B cell (primary cell): ENCODE results near the gene SOAT2. TPM values are rescaled to one million over a fixed set of nuclear protein-coding genes. Genes with fewer than 3 reads are reported as not detected.

Source experiments
- ATAC-seq: fragments of 200-7000 bp; cut with Tn5 transposase; one replicate; pipeline ENCODE4 v1.10.0; 2021; ENCODE audit warnings: low read depth, mild to moderate bottlenecking, moderate number of reproducible peaks, moderate library complexity
- CTCF ChIA-PET: fragments of 350-600 bp; sonication (Branson Sonifier 250); formaldehyde crosslinking; loops from one replicate; lab custom pipeline; 2021; ENCODE audit warnings: antibody characterized with exemption, inconsistent platforms; lab: Charles Lee
- POLR2A ChIA-PET: fragments of 350-600 bp; sonication (Branson Sonifier 250); formaldehyde crosslinking; loops from one replicate; lab custom pipeline; 2021; ENCODE audit warnings: antibody characterized with exemption; lab: Charles Lee
- DNase-seq: peaks from one replicate; pipeline ENCODE4 v3.0.0; 2013
- H2AFZ ChIP-seq: 2 replicates; pipeline ENCODE4 v1.6.1; 2012; ENCODE audit warnings: mild to moderate bottlenecking, low read depth, low read length; ENCODE audit not compliant: insufficient read depth, poor library complexity, severe bottlenecking
- H3K27ac ChIP-seq, 2 donors: 1 replicate in 1 of 2; 2 replicates in 1 of 2; pipeline ENCODE4 v1.5.1; 2012 to 2013; ENCODE audit warnings: low read length in 2 of 2, mild to moderate bottlenecking in 2 of 2, moderate library complexity in 1 of 2
- H3K27me3 ChIP-seq, 4 experiments: fragments of 200-600 bp in 1 of 4; sonication (generic) in 1 of 4; replicated peaks in 1 of 4; 1 replicate in 2 of 4; 2 replicates in 2 of 4; pipeline versions ENCODE4 v1.6.1 to v1.7.0; 2013 to 2016; ENCODE audit warnings: low read length in 3 of 4, mild to moderate bottlenecking in 2 of 4, mixed read lengths in 1 of 4, moderate library complexity in 1 of 4; ENCODE audit not compliant: insufficient read depth in 4 of 4, control insufficient read depth in 3 of 4; ENCODE audit errors: control extremely low read depth in 1 of 4
- H3K36me3 ChIP-seq, 2 experiments: replicated peaks in 1 of 2; 1 replicate in 1 of 2; 2 replicates in 1 of 2; pipeline versions ENCODE4 v1.6.1 to v1.7.1; 2013; ENCODE audit warnings: low read length in 1 of 2; ENCODE audit not compliant: insufficient read depth in 2 of 2, control insufficient read depth in 1 of 2; ENCODE audit errors: control extremely low read depth in 1 of 2, extremely low read depth in 1 of 2
- H3K4me1 ChIP-seq, 2 donors: fragments of 200-600 bp in 1 of 2; sonication (generic) in 1 of 2; 1 replicate in 1 of 2; 2 replicates in 1 of 2; pipeline versions ENCODE4 v1.5.1 to v1.6.1; 2013 to 2017; ENCODE audit warnings: low read length in 2 of 2; ENCODE audit not compliant: control insufficient read depth in 2 of 2, insufficient read depth in 2 of 2
- H3K4me2 ChIP-seq: replicated peaks from 2 replicates; pipeline ENCODE3; 2012; ENCODE audit warnings: mild to moderate bottlenecking, low read depth, low read length; ENCODE audit not compliant: poor library complexity, severe bottlenecking
- H3K4me3 ChIP-seq, 5 experiments: fragments of 200-600 bp in 1 of 5; sonication (generic) in 1 of 5; 1 replicate in 3 of 5; 2 replicates in 2 of 5; pipeline versions ENCODE4 v1.5.1 to v1.7.0; 2011 to 2016; ENCODE audit warnings: low read length in 4 of 5, mild to moderate bottlenecking in 4 of 5, low read depth in 2 of 5, control low read depth in 1 of 5, moderate library complexity in 1 of 5; ENCODE audit not compliant: insufficient read depth in 1 of 5; ENCODE audit errors: control extremely low read depth in 1 of 5, extremely low read depth in 1 of 5
- H3K79me2 ChIP-seq: fragments of 200-600 bp; sonication (generic); one replicate; pipeline ENCODE4 v1.6.0; 2016; ENCODE audit warnings: low read length; ENCODE audit not compliant: control insufficient read depth, insufficient read depth
- H3K9ac ChIP-seq: fragments of 200-600 bp; sonication (generic); 2 replicates; pipeline ENCODE4 v1.6.1; 2017; ENCODE audit warnings: mild to moderate bottlenecking, low read length, moderate library complexity
- H3K9me3 ChIP-seq, 3 donors: one replicate each; pipeline versions ENCODE4 v1.6.1 to v1.7.1; 2013; ENCODE audit warnings: low read length in 2 of 3; ENCODE audit not compliant: control insufficient read depth in 2 of 3, insufficient read depth in 1 of 3; ENCODE audit errors: control extremely low read depth in 1 of 3
- H4K20me1 ChIP-seq: 2 replicates; pipeline ENCODE4 v1.6.0; 2012; ENCODE audit warnings: mild to moderate bottlenecking, low read length; ENCODE audit not compliant: insufficient read depth, control insufficient read depth, poor library complexity, severe bottlenecking
- H3K27ac Mint-ChIP-seq: one replicate; pipeline ENCODE4 v1.8.0; 2021; ENCODE audit warnings: mixed read lengths
- H3K27me3 Mint-ChIP-seq: one replicate; pipeline ENCODE4 v1.8.0; 2021; ENCODE audit warnings: mixed read lengths
- H3K4me1 Mint-ChIP-seq: one replicate; pipeline ENCODE4 v1.8.0; 2021; ENCODE audit warnings: mixed read lengths
- H3K4me3 Mint-ChIP-seq: one replicate; pipeline ENCODE4 v1.8.0; 2021; ENCODE audit warnings: mixed read lengths
- H3K9me3 Mint-ChIP-seq: one replicate; pipeline ENCODE4 v1.8.0; 2022; ENCODE audit warnings: mixed read lengths; ENCODE audit not compliant: insufficient read depth
- EZH2 ChIP-seq: IDR thresholded peaks from 2 replicates; pipeline ENCODE4 v1.6.1; 2012; ENCODE audit warnings: borderline replicate concordance, low read depth, mild to moderate bottlenecking, moderate library complexity, low read length; ENCODE audit not compliant: insufficient read depth, poor library complexity, severe bottlenecking
- WGBS: methylation state at CpG from one replicate; pipeline ENCODE4 v1.1.5; 2013; ENCODE audit warnings: missing lambda C conversion rate; ENCODE audit not compliant: insufficient coverage; 5-methylcytosine and 5-hydroxymethylcytosine counted together
- intact Hi-C: fragments of 100-400 bp; cut with micrococcal nuclease; formaldehyde crosslinking; loops from one replicate; pipeline ENCODE4 v1.10.0; 2022
- polyA plus RNA-seq: library from polyadenylated mRNA; depleted of rRNA; stranded (reverse); fragments of >200 nt; gene quantifications from 2 replicates; pipeline ENCODE4 v1.2.3, GENCODE V29; 2012
- total RNA-seq, 2 donors: library from RNA; stranded (reverse); fragments of 120-200 nt in 1 of 2; gene quantifications; 1 replicate in 1 of 2; 2 replicates in 1 of 2; pipeline versions ENCODE4 v1.2.3 to v1.2.4, GENCODE V29; 2013 to 2022
- TF ChIP-seq, protein P1 (sequence below): fragments of 200-600 bp; IDR thresholded peaks from one replicate; pipeline ENCODE4 v1.8.0; 2022; ENCODE audit warnings: antibody characterized with exemption, mild to moderate bottlenecking

The SOAT2 gene
- total and polyA plus RNA-seq, 2 donors (not counting 1 experiment from before 2014, with no cell fraction given), result 0.31 TPM; not detected in 1

DNA sequence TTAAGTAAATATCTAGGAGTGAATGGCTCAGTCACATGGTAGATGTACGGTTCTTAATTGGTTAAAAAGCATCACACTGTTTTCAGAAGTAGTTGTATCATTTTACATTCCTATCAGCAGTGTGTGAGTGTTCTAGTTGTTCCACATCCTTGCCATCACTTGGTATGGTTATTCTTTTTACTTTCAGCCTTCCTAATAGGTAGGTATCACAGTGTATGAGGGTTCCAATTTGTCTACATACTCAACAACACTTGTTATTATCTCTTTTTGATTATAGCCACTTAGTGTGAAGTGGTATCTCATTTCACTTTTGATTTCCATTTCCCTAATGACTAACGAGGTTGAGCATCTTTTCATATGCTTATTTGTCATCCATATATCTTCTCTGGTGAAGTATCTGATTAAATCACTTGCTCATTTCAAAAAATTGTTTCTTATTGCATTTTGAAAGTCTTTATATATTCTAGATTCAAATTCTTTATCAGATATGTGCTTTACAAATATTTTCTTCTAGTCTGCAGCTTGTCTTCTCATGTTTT lies 20.6 kb upstream of the SOAT2 start:
- DNase-seq (no peak), ATAC-seq (no peak)
- no peak overlapping the region for H3K4me3 ChIP-seq
- Mint-ChIP-seq H3K27ac (no peak overlapping the region), H3K27me3 (peaks cover 9% of the 10 kb centered on the region), H3K4me1 (peaks cover 17% of the 10 kb centered on the region), H3K9me3 (no peaks in the 10 kb centered on the region), H3K4me3 (no peak overlapping the region)
- H3K4me1 ChIP-seq, result peaks cover 10 to 17% of the 10 kb centered on the region in 2 donors
- H3K4me2 ChIP-seq, result no peak overlapping the region
- CTCF ChIA-PET, result interaction anchor here (4.5 to 6.1 kb wide), 2 partner anchors 17 to 18 kb away, joined by 34 to 62 read pairs; no protein-coding TSS in a partner anchor
- no peak overlapping the region for H3K27ac ChIP-seq
- no CpG with 5 or more reads among the region's 2 CpGs for WGBS
- H3K27me3 ChIP-seq, result peaks cover 0 to 8% (median 0%) of the 10 kb centered on the region in 4 experiments
- H3K9ac ChIP-seq, result no peak overlapping the region
- TF ChIP-seq, protein P1, sequence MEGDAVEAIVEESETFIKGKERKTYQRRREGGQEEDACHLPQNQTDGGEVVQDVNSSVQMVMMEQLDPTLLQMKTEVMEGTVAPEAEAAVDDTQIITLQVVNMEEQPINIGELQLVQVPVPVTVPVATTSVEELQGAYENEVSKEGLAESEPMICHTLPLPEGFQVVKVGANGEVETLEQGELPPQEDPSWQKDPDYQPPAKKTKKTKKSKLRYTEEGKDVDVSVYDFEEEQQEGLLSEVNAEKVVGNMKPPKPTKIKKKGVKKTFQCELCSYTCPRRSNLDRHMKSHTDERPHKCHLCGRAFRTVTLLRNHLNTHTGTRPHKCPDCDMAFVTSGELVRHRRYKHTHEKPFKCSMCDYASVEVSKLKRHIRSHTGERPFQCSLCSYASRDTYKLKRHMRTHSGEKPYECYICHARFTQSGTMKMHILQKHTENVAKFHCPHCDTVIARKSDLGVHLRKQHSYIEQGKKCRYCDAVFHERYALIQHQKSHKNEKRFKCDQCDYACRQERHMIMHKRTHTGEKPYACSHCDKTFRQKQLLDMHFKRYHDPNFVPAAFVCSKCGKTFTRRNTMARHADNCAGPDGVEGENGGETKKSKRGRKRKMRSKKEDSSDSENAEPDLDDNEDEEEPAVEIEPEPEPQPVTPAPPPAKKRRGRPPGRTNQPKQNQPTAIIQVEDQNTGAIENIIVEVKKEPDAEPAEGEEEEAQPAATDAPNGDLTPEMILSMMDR, result no peak
- TF ChIP-seq EZH2, result no peak
- H2AFZ ChIP-seq, result no peak overlapping the region
- peaks cover 0 to 3% (median 0%) of the 10 kb centered on the region in 3 donors for H3K9me3 ChIP-seq
- intact Hi-C loops, result no loop called here
- H3K36me3 ChIP-seq, result no peaks in the 10 kb centered on the region
- H3K79me2 ChIP-seq, result peaks cover 18% of the 10 kb centered on the region
- POLR2A ChIA-PET, result no interaction called here
- no peaks in the 10 kb centered on the region for H4K20me1 ChIP-seq

DNA sequence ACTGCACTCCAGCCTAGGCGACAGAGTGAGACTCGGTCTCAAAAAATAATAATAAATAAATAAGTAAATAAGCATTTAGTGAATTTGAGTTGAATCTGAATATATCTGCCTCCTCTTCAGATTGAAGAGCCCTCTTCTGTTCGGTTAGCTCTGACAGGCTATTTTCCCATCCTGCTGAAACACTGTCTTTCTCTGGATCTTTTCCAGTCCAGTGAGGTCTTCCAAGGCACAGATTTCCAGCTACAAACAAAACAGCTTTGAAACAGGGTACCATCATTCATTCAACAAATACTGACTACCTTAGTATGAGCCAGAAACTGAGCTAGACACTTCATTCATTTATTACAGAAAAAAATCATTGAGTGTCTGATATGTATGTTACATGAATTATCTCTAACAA lies 16.9 kb upstream of the SOAT2 start:
- Mint-ChIP-seq H3K4me1 (no peaks in the 10 kb centered on the region), H3K9me3 (no peaks in the 10 kb centered on the region), H3K27ac (no peak overlapping the region), H3K27me3 (peaks cover 23% of the 10 kb centered on the region), H3K4me3 (no peak overlapping the region)
- ChIA-PET POLR2A (interaction anchor here (0.8 kb wide), 1 partner anchor 11 kb away, joined by 3 read pairs; the partner anchor contains the start of gene IGFBP6), CTCF (interaction anchor here (3.7 to 4.5 kb wide), 2 partner anchors 12 to 20 kb away, joined by 22 to 34 read pairs; partner anchors contain the start of gene IGFBP6)
- Histone ChIP-seq H3K36me3 (no peaks in the 10 kb centered on the region), H3K4me2 (no peak overlapping the region), H2AFZ (no peak overlapping the region), H3K4me1 (no peaks in the 10 kb centered on the region), H3K4me3 (no peak overlapping the region), H3K79me2 (no peaks in the 10 kb centered on the region), H3K27ac (no peak overlapping the region), H4K20me1 (no peaks in the 10 kb centered on the region), H3K27me3 (peaks cover 0 to 4% (median 0%) of the 10 kb centered on the region in 4 experiments), H3K9ac (no peak overlapping the region), H3K9me3 (peaks cover 0 to 7% (median 0%) of the 10 kb centered on the region in 3 donors)
- no peak for DNase-seq
- TF ChIP-seq EZH2, result no peak
- TF ChIP-seq, protein P1, result no peak
- WGBS, result 100% methylated on average over 1 of the region's 3 CpGs
- ATAC-seq, result no peak
- intact Hi-C loops, result no loop called here
